ENCODE measurements around the gene GLS. TPM values are rescaled to one million over a fixed set of nuclear protein-coding genes. Genes with fewer than 3 reads are reported as not detected.

The GLS gene
- total and polyA plus RNA-seq, 2 of the 13 experiments (the other 11 are each of a cell fraction or from before 2014, with no cell fraction given) = 78.6 to 183 TPM

GRCh38 chr2:190987938-190988337 is 107.3 kb downstream of the GLS start (continued):
- TF ChIP-seq, protein P1, sequence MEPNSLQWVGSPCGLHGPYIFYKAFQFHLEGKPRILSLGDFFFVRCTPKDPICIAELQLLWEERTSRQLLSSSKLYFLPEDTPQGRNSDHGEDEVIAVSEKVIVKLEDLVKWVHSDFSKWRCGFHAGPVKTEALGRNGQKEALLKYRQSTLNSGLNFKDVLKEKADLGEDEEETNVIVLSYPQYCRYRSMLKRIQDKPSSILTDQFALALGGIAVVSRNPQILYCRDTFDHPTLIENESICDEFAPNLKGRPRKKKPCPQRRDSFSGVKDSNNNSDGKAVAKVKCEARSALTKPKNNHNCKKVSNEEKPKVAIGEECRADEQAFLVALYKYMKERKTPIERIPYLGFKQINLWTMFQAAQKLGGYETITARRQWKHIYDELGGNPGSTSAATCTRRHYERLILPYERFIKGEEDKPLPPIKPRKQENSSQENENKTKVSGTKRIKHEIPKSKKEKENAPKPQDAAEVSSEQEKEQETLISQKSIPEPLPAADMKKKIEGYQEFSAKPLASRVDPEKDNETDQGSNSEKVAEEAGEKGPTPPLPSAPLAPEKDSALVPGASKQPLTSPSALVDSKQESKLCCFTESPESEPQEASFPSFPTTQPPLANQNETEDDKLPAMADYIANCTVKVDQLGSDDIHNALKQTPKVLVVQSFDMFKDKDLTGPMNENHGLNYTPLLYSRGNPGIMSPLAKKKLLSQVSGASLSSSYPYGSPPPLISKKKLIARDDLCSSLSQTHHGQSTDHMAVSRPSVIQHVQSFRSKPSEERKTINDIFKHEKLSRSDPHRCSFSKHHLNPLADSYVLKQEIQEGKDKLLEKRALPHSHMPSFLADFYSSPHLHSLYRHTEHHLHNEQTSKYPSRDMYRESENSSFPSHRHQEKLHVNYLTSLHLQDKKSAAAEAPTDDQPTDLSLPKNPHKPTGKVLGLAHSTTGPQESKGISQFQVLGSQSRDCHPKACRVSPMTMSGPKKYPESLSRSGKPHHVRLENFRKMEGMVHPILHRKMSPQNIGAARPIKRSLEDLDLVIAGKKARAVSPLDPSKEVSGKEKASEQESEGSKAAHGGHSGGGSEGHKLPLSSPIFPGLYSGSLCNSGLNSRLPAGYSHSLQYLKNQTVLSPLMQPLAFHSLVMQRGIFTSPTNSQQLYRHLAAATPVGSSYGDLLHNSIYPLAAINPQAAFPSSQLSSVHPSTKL (CRISPR knock-in tag; IDR thresholded peaks at IDR 0.05) = no peak
- TF ChIP-seq NR2F2 (IDR thresholded peaks at IDR 0.05; ENCODE audit: borderline replicate concordance, low read depth) = no peak
- no peak for TF ChIP-seq HMG20B (CRISPR knock-in tag; conservative IDR thresholded peaks at IDR 0.05)
- no peak for TF ChIP-seq JUN (CRISPR knock-in tag; IDR thresholded peaks at IDR 0.05)

- no peaks in the 10 kb centered on the region for H3K9me3 ChIP-seq (ENCODE audit: low read length)
- H3K27me3 ChIP-seq (ENCODE audit: control insufficient read depth in 1 of 2, insufficient read depth in 2 of 2, low read length in 2 of 2) = no peaks in the 10 kb centered on the region
- no peaks in the 10 kb centered on the region for H3K79me2 ChIP-seq (ENCODE audit: insufficient read depth, low read length)
- no peak overlapping the region for H3K4me3 ChIP-seq (replicated peaks in 1 of 3; ENCODE audit: insufficient read depth in 1 of 3, low read depth in 2 of 3, low read length in 3 of 3)
- intact Hi-C loops (cut with micrococcal nuclease; ENCODE audit: unreplicated experiment) (loop anchor here (10.0 kb wide), 1 partner anchor 384 kb away; no protein-coding TSS in a partner anchor), in situ Hi-C loops (cut with HindIII; ENCODE audit: extremely low pct_ligation_motif_present, low pct_unique_long_range_greater_than_20kb) (no loop called here)
- no peak for ATAC-seq
- BruUV-seq (replicated peaks) = no TSS peak
- no peak for DNase-seq (ENCODE audit: low spot score)
- no peak overlapping the region for H3K9ac ChIP-seq (ENCODE audit: insufficient read depth, low read depth, low read length)
- FAIRE-seq = no peak
- POLR2A ChIA-PET = no interaction called here
- CTCF ChIA-PET (ENCODE audit: low intra/inter-chr PET ratio, low total read pairs) = no interaction called here
- H4K20me1 ChIP-seq (ENCODE audit: insufficient read depth, low read length) = no peaks in the 10 kb centered on the region
- no peaks in the 10 kb centered on the region for H3K4me1 ChIP-seq (ENCODE audit: insufficient read depth, low read length)
- no peak overlapping the region for H3K4me2 ChIP-seq (ENCODE audit: low read depth, low read length)
- WGBS (ENCODE audit: low lambda C conversion rate) = 96% methylated on average over 3 of the region's 3 CpGs
- H3K27ac ChIP-seq (ENCODE audit: extremely low read length, insufficient read depth, low read length) = no peak overlapping the region
- H3K36me3 ChIP-seq (replicated peaks in 1 of 2; ENCODE audit: control insufficient read depth in 1 of 2, insufficient read depth in 2 of 2, low read length in 2 of 2) = peaks cover 29 to 98% of the 10 kb centered on the region in 2 experiments
- H2AFZ ChIP-seq (ENCODE audit: low read length) = no peak overlapping the region
- TF ChIP-seq GATAD2A (CRISPR knock-in tag; IDR thresholded peaks at IDR 0.05) = no peak
- no peak for TF ChIP-seq SIN3A (IDR thresholded peaks at IDR 0.05; ENCODE audit: borderline replicate concordance, low read depth, low read length)
- TF ChIP-seq, protein P2, sequence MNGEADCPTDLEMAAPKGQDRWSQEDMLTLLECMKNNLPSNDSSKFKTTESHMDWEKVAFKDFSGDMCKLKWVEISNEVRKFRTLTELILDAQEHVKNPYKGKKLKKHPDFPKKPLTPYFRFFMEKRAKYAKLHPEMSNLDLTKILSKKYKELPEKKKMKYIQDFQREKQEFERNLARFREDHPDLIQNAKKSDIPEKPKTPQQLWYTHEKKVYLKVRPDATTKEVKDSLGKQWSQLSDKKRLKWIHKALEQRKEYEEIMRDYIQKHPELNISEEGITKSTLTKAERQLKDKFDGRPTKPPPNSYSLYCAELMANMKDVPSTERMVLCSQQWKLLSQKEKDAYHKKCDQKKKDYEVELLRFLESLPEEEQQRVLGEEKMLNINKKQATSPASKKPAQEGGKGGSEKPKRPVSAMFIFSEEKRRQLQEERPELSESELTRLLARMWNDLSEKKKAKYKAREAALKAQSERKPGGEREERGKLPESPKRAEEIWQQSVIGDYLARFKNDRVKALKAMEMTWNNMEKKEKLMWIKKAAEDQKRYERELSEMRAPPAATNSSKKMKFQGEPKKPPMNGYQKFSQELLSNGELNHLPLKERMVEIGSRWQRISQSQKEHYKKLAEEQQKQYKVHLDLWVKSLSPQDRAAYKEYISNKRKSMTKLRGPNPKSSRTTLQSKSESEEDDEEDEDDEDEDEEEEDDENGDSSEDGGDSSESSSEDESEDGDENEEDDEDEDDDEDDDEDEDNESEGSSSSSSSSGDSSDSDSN (CRISPR knock-in tag; IDR thresholded peaks at IDR 0.05) = no peak
- TF ChIP-seq ZNF230 (CRISPR knock-in tag; IDR thresholded peaks at IDR 0.05) = no peak
- TF ChIP-seq MYPOP (CRISPR knock-in tag; IDR thresholded peaks at IDR 0.05) = no peak
- no peak for TF ChIP-seq ZNF558 (CRISPR knock-in tag; IDR thresholded peaks at IDR 0.05; ENCODE audit: borderline replicate concordance)
- TF ChIP-seq KLF11 (CRISPR knock-in tag; IDR thresholded peaks at IDR 0.05) = no peak
- no peak for TF ChIP-seq ZBTB44 (CRISPR knock-in tag; IDR thresholded peaks at IDR 0.05)
- no peak for TF ChIP-seq HIVEP1 (CRISPR knock-in tag; IDR thresholded peaks at IDR 0.05)
- TF ChIP-seq, protein P3, sequence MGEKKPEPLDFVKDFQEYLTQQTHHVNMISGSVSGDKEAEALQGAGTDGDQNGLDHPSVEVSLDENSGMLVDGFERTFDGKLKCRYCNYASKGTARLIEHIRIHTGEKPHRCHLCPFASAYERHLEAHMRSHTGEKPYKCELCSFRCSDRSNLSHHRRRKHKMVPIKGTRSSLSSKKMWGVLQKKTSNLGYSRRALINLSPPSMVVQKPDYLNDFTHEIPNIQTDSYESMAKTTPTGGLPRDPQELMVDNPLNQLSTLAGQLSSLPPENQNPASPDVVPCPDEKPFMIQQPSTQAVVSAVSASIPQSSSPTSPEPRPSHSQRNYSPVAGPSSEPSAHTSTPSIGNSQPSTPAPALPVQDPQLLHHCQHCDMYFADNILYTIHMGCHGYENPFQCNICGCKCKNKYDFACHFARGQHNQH (CRISPR knock-in tag; IDR thresholded peaks at IDR 0.05) = no peak
Measured at GRCh38 chr2:190988910-190989309, 108.3 kb downstream of the GLS start.

Data from HepG2 (cell line).